Measurements from ENCODE around the gene TBC1D22A. TPM values are rescaled to one million over a fixed set of nuclear protein-coding genes. Genes with fewer than 3 reads are reported as not detected.

TBC1D22A gene
- total RNA-seq, 1 experiment from 2014 or later = 14.3 TPM

DNA sequence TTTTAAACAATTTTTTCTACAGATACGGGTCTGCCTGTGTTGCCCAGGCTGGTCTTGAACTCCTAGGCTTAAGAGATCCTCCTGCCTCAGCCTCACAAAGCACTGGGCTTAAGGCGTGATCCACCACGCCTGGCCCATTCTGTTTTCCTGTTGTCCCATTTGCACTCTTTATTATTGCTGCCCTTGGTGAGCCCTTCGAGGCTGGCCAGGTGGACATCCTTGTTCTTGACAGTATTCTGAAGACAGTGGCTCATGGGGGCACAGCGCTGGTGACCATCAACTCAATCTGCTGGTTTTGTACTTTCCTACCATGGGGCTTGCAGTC, 35.6 kb downstream of the TBC1D22A start:
- intact Hi-C loops (cut with micrococcal nuclease) = no loop called here
- H3K36me3 ChIP-seq (ENCODE audit: low read depth, low read length) = no peaks in the 10 kb centered on the region

GRCh38 chr22:46798366-46799350, 36.2 kb downstream of the TBC1D22A start:
- POLR2A ChIA-PET (ENCODE audit: unreplicated experiment) = interaction anchor here (0.6 kb wide), 1 partner anchor 32 kb away, joined by 5 read pairs; no protein-coding TSS in a partner anchor
- Histone ChIP-seq H4K20me1 (ENCODE audit: low read length) (no peaks in the 10 kb centered on the region), H3K9me3 (ENCODE audit: low read length) (no peaks in the 10 kb centered on the region), H3K4me1 (ENCODE audit: insufficient read depth, low read length) (no peaks in the 10 kb centered on the region), H3K9me2 (replicated peaks; ENCODE audit: low read length) (no peaks in the 10 kb centered on the region), H3K27me3 (ENCODE audit: low read length) (no peaks in the 10 kb centered on the region), H3K79me2 (ENCODE audit: low read length) (no peaks in the 10 kb centered on the region), H3K36me3 (ENCODE audit: low read depth, low read length) (no peaks in the 10 kb centered on the region), H3K9ac (ENCODE audit: low read length) (no peak overlapping the region), H3K4me2 (ENCODE audit: low read length) (no peak overlapping the region), H3K27ac (ENCODE audit: low read length) (no peak overlapping the region), H3F3A (ENCODE audit: low read length, unreplicated experiment) (no peaks in the 10 kb centered on the region), H3K4me3 (ENCODE audit: low read length) (no peak overlapping the region), H2AFZ (ENCODE audit: low read length) (no peak overlapping the region)
- CTCF ChIA-PET = interaction anchor here (0.6 to 1.0 kb wide), 5 partner anchors 47 to 652 kb away, joined by 3 to 8 read pairs (median 4); no protein-coding TSS in a partner anchor
- intact Hi-C loops (cut with micrococcal nuclease) = no loop called here
- peak; percentile 79 for DNase-seq
- no TSS peak for BruUV-seq (replicated peaks)
- peak; percentile 97 for ATAC-seq
- TF ChIP-seq, protein P1, sequence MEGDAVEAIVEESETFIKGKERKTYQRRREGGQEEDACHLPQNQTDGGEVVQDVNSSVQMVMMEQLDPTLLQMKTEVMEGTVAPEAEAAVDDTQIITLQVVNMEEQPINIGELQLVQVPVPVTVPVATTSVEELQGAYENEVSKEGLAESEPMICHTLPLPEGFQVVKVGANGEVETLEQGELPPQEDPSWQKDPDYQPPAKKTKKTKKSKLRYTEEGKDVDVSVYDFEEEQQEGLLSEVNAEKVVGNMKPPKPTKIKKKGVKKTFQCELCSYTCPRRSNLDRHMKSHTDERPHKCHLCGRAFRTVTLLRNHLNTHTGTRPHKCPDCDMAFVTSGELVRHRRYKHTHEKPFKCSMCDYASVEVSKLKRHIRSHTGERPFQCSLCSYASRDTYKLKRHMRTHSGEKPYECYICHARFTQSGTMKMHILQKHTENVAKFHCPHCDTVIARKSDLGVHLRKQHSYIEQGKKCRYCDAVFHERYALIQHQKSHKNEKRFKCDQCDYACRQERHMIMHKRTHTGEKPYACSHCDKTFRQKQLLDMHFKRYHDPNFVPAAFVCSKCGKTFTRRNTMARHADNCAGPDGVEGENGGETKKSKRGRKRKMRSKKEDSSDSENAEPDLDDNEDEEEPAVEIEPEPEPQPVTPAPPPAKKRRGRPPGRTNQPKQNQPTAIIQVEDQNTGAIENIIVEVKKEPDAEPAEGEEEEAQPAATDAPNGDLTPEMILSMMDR (conservative IDR thresholded peaks at IDR 0.05; ENCODE audit: low read depth, low read length) = peak; percentile 86
- TF ChIP-seq EZH2phosphoT487 (IDR thresholded peaks at IDR 0.05; ENCODE audit: borderline replicate concordance, low read length) (no peak), EZH2 (IDR thresholded peaks at IDR 0.05; ENCODE audit: low read length, unreplicated experiment) (no peak)

More for the DNA sequence above, 35.6 kb downstream of the TBC1D22A start:
- TF ChIP-seq, protein P1 (conservative IDR thresholded peaks at IDR 0.05; ENCODE audit: low read depth, low read length) = no peak
- TF ChIP-seq EZH2 (IDR thresholded peaks at IDR 0.05; ENCODE audit: low read length, unreplicated experiment) (no peak), EZH2phosphoT487 (IDR thresholded peaks at IDR 0.05; ENCODE audit: borderline replicate concordance, low read length) (no peak)
- POLR2A ChIA-PET (ENCODE audit: unreplicated experiment) = interaction anchor here (0.6 kb wide), 1 partner anchor 32 kb away, joined by 5 read pairs; no protein-coding TSS in a partner anchor
- Histone ChIP-seq H2AFZ (ENCODE audit: low read length) (no peak overlapping the region), H3K9ac (ENCODE audit: low read length) (no peak overlapping the region), H3K9me3 (ENCODE audit: low read length) (no peaks in the 10 kb centered on the region), H3F3A (ENCODE audit: low read length, unreplicated experiment) (no peaks in the 10 kb centered on the region), H3K4me1 (ENCODE audit: insufficient read depth, low read length) (no peaks in the 10 kb centered on the region), H3K27ac (ENCODE audit: low read length) (no peak overlapping the region), H4K20me1 (ENCODE audit: low read length) (no peaks in the 10 kb centered on the region), H3K9me2 (replicated peaks; ENCODE audit: low read length) (no peaks in the 10 kb centered on the region), H3K27me3 (ENCODE audit: low read length) (no peaks in the 10 kb centered on the region), H3K4me2 (ENCODE audit: low read length) (no peak overlapping the region), H3K79me2 (ENCODE audit: low read length) (no peaks in the 10 kb centered on the region), H3K4me3 (ENCODE audit: low read length) (no peak overlapping the region)
- DNase-seq (no peak), ATAC-seq (no peak)
- no TSS peak for BruUV-seq (replicated peaks)
- CTCF ChIA-PET = interaction anchor here (1.0 kb wide), 1 partner anchor 48 kb away, joined by 8 read pairs; no protein-coding TSS in a partner anchor

DNA sequence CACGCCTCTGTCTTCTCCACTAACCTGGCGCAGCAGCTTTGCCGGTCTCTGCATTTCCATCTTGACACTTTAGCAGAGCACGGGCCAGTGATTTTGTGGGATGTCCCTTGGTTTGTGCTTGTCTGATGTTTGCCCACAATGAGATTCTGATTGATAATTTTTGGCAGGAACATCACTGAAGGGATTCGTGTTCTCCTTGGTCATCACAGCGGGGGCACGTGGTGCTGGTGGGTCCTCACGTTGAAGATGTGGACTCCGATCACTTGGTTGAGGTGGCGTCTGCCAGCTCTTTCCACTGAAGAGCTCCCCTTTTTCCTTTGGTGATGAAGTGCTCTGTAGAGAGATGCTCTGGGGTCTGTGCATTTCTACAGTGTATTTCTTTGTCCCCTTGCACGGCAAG, 37.2 kb downstream of the TBC1D22A start:
- no peak overlapping the region for H2AFZ ChIP-seq (ENCODE audit: low read length)
- H3K4me3 ChIP-seq (ENCODE audit: low read length) = no peak overlapping the region
- no peaks in the 10 kb centered on the region for H3K9me3 ChIP-seq (ENCODE audit: low read length)
- no peak overlapping the region for H3K27ac ChIP-seq (ENCODE audit: low read length)
- TF ChIP-seq, protein P1 (conservative IDR thresholded peaks at IDR 0.05; ENCODE audit: low read depth, low read length) = no peak
- no peak for TF ChIP-seq EZH2phosphoT487 (IDR thresholded peaks at IDR 0.05; ENCODE audit: borderline replicate concordance, low read length)
- no peak for TF ChIP-seq EZH2 (IDR thresholded peaks at IDR 0.05; ENCODE audit: low read length, unreplicated experiment)
- H3K4me2 ChIP-seq (ENCODE audit: low read length) = no peak overlapping the region
- intact Hi-C loops (cut with micrococcal nuclease) = no loop called here
- no peaks in the 10 kb centered on the region for H3K36me3 ChIP-seq (ENCODE audit: low read depth, low read length)
- H3K9ac ChIP-seq (ENCODE audit: low read length) = no peak overlapping the region
- no peaks in the 10 kb centered on the region for H3K27me3 ChIP-seq (ENCODE audit: low read length)
- no peaks in the 10 kb centered on the region for H3F3A ChIP-seq (ENCODE audit: low read length, unreplicated experiment)
- CTCF ChIA-PET = no interaction called here
- no peaks in the 10 kb centered on the region for H3K4me1 ChIP-seq (ENCODE audit: insufficient read depth, low read length)
- no peak for DNase-seq
- no peak for ATAC-seq
- POLR2A ChIA-PET (ENCODE audit: unreplicated experiment) = no interaction called here
- no peaks in the 10 kb centered on the region for H3K79me2 ChIP-seq (ENCODE audit: low read length)
- BruUV-seq (replicated peaks) = no TSS peak
- H3K9me2 ChIP-seq (replicated peaks; ENCODE audit: low read length) = no peaks in the 10 kb centered on the region
- no peaks in the 10 kb centered on the region for H4K20me1 ChIP-seq (ENCODE audit: low read length)

All from PC-3 (cell line).